K562 (cell line): ENCODE measurements around the gene ERBB3. TPM values are rescaled to one million over a fixed set of nuclear protein-coding genes. Genes with fewer than 3 reads are reported as not detected.

Experiments
- CEBPB ChIP-seq: fragments of 450-650 bp; IDR thresholded peaks from 2 replicates; pipeline ENCODE4 v1.6.1; 2016; ENCODE audit warnings: missing genetic modification characterization, missing compliant biosample characterization
- CHD4 ChIP-seq: fragments of 200-600 bp; sonication (generic); IDR thresholded peaks from 3 replicates; pipeline ENCODE4 v1.6.1; 2012; ENCODE audit warnings: low read depth, mild to moderate bottlenecking, mixed read lengths, low read length, inconsistent platforms; ENCODE audit not compliant: insufficient read depth, insufficient replicate concordance, poor library complexity, severe bottlenecking
- FOXA1 ChIP-seq: fragments of 450-650 bp; IDR thresholded peaks from 2 replicates; pipeline ENCODE4 v1.6.1; 2016; ENCODE audit warnings: mild to moderate bottlenecking, borderline replicate concordance
- GABPA ChIP-seq: fragments of 200-800 bp; sonication (Bioruptor generic); conservative IDR thresholded peaks from 2 replicates; pipeline ENCODE4 v1.6.1; 2016; ENCODE audit warnings: low read depth, missing genetic modification characterization, missing compliant biosample characterization
- KAT7 ChIP-seq: sonication (generic); formaldehyde crosslinking; IDR thresholded peaks from 2 replicates; pipeline ENCODE4 v1.8.0; 2022; ENCODE audit warnings: missing genetic modification reagents, mild to moderate bottlenecking, borderline replicate concordance
- MBD2 ChIP-seq: sonication (generic); IDR thresholded peaks from 2 replicates; pipeline ENCODE4 v1.6.1; 2016; ENCODE audit warnings: low read depth, borderline replicate concordance
- MEIS2 ChIP-seq: fragments of 450-650 bp; IDR thresholded peaks from 2 replicates; pipeline ENCODE4 v1.6.1; 2014; ENCODE audit warnings: mild to moderate bottlenecking; ENCODE audit not compliant: partially characterized antibody
- MYBL2 ChIP-seq, 2 experiments: fragments of 450-650 bp in 1 of 2; sonication (generic) in 1 of 2; formaldehyde crosslinking in 1 of 2; IDR thresholded peaks; 2 replicates each; pipeline versions ENCODE4 v1.6.1 to v1.8.1; 2017 to 2022; ENCODE audit warnings: borderline replicate concordance in 1 of 2, inconsistent platforms in 1 of 2, low read depth in 1 of 2, mild to moderate bottlenecking in 1 of 2, missing genetic modification reagents in 1 of 2, moderate library complexity in 1 of 2
- NCOR1 ChIP-seq: fragments of 450-650 bp; IDR thresholded peaks from 2 replicates; pipeline ENCODE4 v1.6.1; 2016; ENCODE audit warnings: mild to moderate bottlenecking, moderate library complexity
- NR2C2 ChIP-seq, 2 experiments: fragments of 200-800 bp in 1 of 2; sonication (Bioruptor generic) in 1 of 2; sonication (generic) in 1 of 2; formaldehyde crosslinking in 1 of 2; IDR thresholded peaks; 2 replicates each; pipeline versions ENCODE4 v1.6.1 to v1.8.0; 2016 to 2022; ENCODE audit warnings: mild to moderate bottlenecking in 1 of 2, missing compliant biosample characterization in 1 of 2, missing genetic modification characterization in 1 of 2, missing genetic modification reagents in 1 of 2
- POLR3A ChIP-seq: IDR thresholded peaks from 2 replicates; pipeline ENCODE4 v1.6.1; 2011; ENCODE audit warnings: borderline replicate concordance, mild to moderate bottlenecking, moderate library complexity; ENCODE audit not compliant: insufficient read length, insufficient read depth; ENCODE audit errors: extremely low read depth
- PPARD ChIP-seq: fragments of 250-450 bp; sonication (Bioruptor Pico); IDR thresholded peaks from 2 replicates; pipeline ENCODE4 v1.8.0; 2022; ENCODE audit warnings: inconsistent platforms, mild to moderate bottlenecking, moderate library complexity
- PTBP1 ChIP-seq: fragments of 200-400 bp; formaldehyde crosslinking; IDR thresholded peaks from 2 replicates; pipeline ENCODE4 v1.6.1; 2017; ENCODE audit warnings: low read depth, low read length
- RAD21 ChIP-seq, 2 experiments: fragments of 250-450 bp in 1 of 2; fragments of 450-650 bp in 1 of 2; sonication (Bioruptor Pico) in 1 of 2; formaldehyde crosslinking in 1 of 2; IDR thresholded peaks in 1 of 2; conservative IDR thresholded peaks in 1 of 2; 2 replicates each; pipeline versions ENCODE4 v1.4.0 to v1.8.0; 2020 to 2022; ENCODE audit warnings: mild to moderate bottlenecking in 2 of 2, moderate library complexity in 1 of 2
- RB1 ChIP-seq: fragments of 450-650 bp; IDR thresholded peaks from 2 replicates; pipeline ENCODE4 v1.6.1; 2017; ENCODE audit warnings: low read depth, mild to moderate bottlenecking
- RBBP5 ChIP-seq: fragments of 200-600 bp; sonication (generic); IDR thresholded peaks from 2 replicates; pipeline ENCODE4 v1.6.1; 2012; ENCODE audit warnings: borderline replicate concordance, mild to moderate bottlenecking, low read length, control low read depth, inconsistent platforms; ENCODE audit not compliant: insufficient read depth, poor library complexity, severe bottlenecking
- SMARCC2 ChIP-seq: fragments of 450-650 bp; IDR thresholded peaks from 2 replicates; pipeline ENCODE4 v1.6.1; 2017; ENCODE audit warnings: antibody characterized with exemption, moderate library complexity, mild to moderate bottlenecking, low read depth
- SREBF1 ChIP-seq: fragments of 150-350 bp; IDR thresholded peaks from 2 replicates; pipeline ENCODE4 v1.6.1; 2014; ENCODE audit warnings: antibody characterized with exemption, low read depth, low read length, borderline replicate concordance
- XRCC4 ChIP-seq: IDR thresholded peaks from one replicate; pipeline ENCODE4 v1.6.1; 2011; ENCODE audit not compliant: insufficient read depth, insufficient read length; ENCODE audit errors: extremely low read depth
- ZNF134 ChIP-seq: fragments of 250-450 bp; sonication (Bioruptor Pico); conservative IDR thresholded peaks from 2 replicates; pipeline ENCODE4 v1.4.0; 2020
- ZNF175 ChIP-seq: fragments of 200-800 bp; sonication (Bioruptor generic); IDR thresholded peaks from 2 replicates; pipeline ENCODE4 v1.6.1; 2016; ENCODE audit warnings: low read depth, mild to moderate bottlenecking, missing genetic modification characterization, missing compliant biosample characterization
- ZNF184 ChIP-seq: sonication (generic); formaldehyde crosslinking; IDR thresholded peaks from 2 replicates; pipeline ENCODE4 v1.5.0; 2020; ENCODE audit warnings: missing genetic modification reagents
- ZNF232 ChIP-seq: sonication (generic); formaldehyde crosslinking; IDR thresholded peaks from 2 replicates; pipeline ENCODE4 v1.8.0; 2022; ENCODE audit warnings: mild to moderate bottlenecking, missing genetic modification reagents
- ZNF316 ChIP-seq: fragments of 450-650 bp; IDR thresholded peaks from 2 replicates; pipeline ENCODE4 v1.6.1; 2016
- polyA plus RNA-seq, 8 experiments: library from polyadenylated mRNA; depleted of rRNA in 4 of 8; stranded (reverse) in 5 of 8; unstranded in 3 of 8; fragments of >200 nt; fragmentation: Nextera tagmentation in 2 of 8; fragmentation: Illumina TruSeq in 1 of 8; extraction: Ambion mirVana in 2 of 8; extraction: Trizol in 1 of 8; gene quantifications; 2 replicates each; pipeline versions ENCODE4 v1.2.1 to v1.2.3, GENCODE V29; 2011 to 2014; ENCODE audit warnings: inconsistent platforms in 1 of 8, missing spikeins in 1 of 8
- total RNA-seq, 7 experiments: library from RNA; depleted of rRNA in 6 of 7; stranded (reverse); fragments of >200 nt in 6 of 7; fragmentation: Illumina TruSeq in 2 of 7; extraction: Trizol in 2 of 7; gene quantifications; 2 replicates each; pipeline versions ENCODE4 v1.2.1 to v1.2.3, GENCODE V29; 2011 to 2021; ENCODE audit warnings: low replicate concordance in 1 of 7
- TF ChIP-seq, protein P1 (sequence below): fragments of 200-400 bp; formaldehyde crosslinking; IDR thresholded peaks from 2 replicates; pipeline ENCODE4 v1.6.1; 2017; ENCODE audit warnings: mild to moderate bottlenecking, low read depth, low read length, moderate library complexity
- TF ChIP-seq, protein P2 (sequence below): fragments of 250-450 bp; sonication (Bioruptor Pico); IDR thresholded peaks from 2 replicates; pipeline ENCODE4 v1.8.0; 2021; ENCODE audit warnings: moderate library complexity, mild to moderate bottlenecking, inconsistent platforms

ERBB3 gene
- total and polyA plus RNA-seq, 9 of the 15 experiments (the other 6 are each of a cell fraction or from before 2014, with no cell fraction given): 1.5 to 5.4 (median 3.8) TPM

DNA sequence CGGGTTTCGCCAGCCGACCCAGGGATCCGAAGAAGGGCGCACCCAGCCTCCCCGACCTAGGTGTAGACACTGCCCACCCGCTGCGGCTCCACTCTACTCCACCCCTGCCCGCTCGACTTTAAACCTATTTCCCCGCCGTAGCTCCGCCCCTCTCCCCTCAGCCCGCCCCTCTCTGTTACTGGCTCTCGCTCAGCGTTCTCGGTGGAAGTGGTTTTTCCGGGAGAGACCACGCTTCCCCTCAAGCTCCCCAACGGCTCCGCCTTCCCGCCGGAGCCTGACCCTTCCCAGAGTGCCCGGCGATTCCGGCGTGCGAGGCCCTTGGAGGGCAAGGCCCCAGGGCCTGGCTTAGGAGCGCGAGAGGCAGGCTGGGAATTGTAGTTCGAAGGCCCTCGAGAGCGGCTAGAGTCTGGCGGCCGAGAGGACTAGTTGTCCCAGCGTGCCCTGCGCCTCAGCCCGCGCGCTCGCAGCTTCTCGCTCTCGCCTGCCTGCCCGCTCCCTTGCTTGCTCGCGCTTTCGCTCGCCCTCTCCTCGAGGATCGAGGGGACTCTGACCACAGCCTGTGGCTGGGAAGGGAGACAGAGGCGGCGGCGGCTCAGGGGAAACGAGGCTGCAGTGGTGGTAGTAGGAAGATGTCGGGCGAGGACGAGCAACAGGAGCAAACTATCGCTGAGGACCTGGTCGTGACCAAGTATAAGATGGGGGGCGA is 24.3 kb downstream of the ERBB3 start, which contains the start of gene PA2G4 (continued):
- TF ChIP-seq ZNF175 (CRISPR knock-in tag): no peak
- peak; percentile 86 for TF ChIP-seq MBD2
- no peak for TF ChIP-seq XRCC4
- TF ChIP-seq, protein P1, sequence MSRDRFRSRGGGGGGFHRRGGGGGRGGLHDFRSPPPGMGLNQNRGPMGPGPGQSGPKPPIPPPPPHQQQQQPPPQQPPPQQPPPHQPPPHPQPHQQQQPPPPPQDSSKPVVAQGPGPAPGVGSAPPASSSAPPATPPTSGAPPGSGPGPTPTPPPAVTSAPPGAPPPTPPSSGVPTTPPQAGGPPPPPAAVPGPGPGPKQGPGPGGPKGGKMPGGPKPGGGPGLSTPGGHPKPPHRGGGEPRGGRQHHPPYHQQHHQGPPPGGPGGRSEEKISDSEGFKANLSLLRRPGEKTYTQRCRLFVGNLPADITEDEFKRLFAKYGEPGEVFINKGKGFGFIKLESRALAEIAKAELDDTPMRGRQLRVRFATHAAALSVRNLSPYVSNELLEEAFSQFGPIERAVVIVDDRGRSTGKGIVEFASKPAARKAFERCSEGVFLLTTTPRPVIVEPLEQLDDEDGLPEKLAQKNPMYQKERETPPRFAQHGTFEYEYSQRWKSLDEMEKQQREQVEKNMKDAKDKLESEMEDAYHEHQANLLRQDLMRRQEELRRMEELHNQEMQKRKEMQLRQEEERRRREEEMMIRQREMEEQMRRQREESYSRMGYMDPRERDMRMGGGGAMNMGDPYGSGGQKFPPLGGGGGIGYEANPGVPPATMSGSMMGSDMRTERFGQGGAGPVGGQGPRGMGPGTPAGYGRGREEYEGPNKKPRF: no peak
- TF ChIP-seq FOXA1: no peak
- peak; percentile 99 for TF ChIP-seq KAT7
- peak; percentile 93 for TF ChIP-seq NR2C2 (CRISPR knock-in tag; IDR thresholded peaks at IDR 0.05)
- TF ChIP-seq NR2C2 (tag; IDR thresholded peaks at IDR 0.05): peak; percentile 98
- TF ChIP-seq ZNF184: no peak
- peak; percentile 85 for TF ChIP-seq RBBP5
- no peak for TF ChIP-seq POLR3A
- no peak for TF ChIP-seq CHD4
- TF ChIP-seq SMARCC2: no peak
- TF ChIP-seq RAD21 (CRISPR knock-in tag; conservative IDR thresholded peaks at IDR 0.05 in 1 of 2, IDR thresholded peaks at IDR 0.05 in 1 of 2): no peak
- peak; percentile 77 for TF ChIP-seq RB1
- TF ChIP-seq ZNF316: no peak
- peak; percentile 12; the same call in 1 of the 2 replicates for TF ChIP-seq MYBL2 (IDR thresholded peaks at IDR 0.05; ENCODE audit: low read depth)
- no peak for TF ChIP-seq MYBL2 (CRISPR knock-in tag; IDR thresholded peaks at IDR 0.05; ENCODE audit: borderline replicate concordance)
- no peak for TF ChIP-seq MEIS2
- no peak for TF ChIP-seq PTBP1
- no peak for TF ChIP-seq ZNF232
- TF ChIP-seq, protein P2, sequence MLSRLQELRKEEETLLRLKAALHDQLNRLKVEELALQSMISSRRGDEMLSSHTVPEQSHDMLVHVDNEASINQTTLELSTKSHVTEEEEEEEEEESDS (CRISPR knock-in tag): no peak
- TF ChIP-seq ZNF134: no peak
- TF ChIP-seq PPARD (CRISPR knock-in tag): no peak
- TF ChIP-seq GABPA (tag): peak; percentile 78
- TF ChIP-seq SREBF1: no peak
- TF ChIP-seq CEBPB (tag): no peak
- TF ChIP-seq NCOR1: no peak
